ENCODE data around the gene CPA2.

DNA sequence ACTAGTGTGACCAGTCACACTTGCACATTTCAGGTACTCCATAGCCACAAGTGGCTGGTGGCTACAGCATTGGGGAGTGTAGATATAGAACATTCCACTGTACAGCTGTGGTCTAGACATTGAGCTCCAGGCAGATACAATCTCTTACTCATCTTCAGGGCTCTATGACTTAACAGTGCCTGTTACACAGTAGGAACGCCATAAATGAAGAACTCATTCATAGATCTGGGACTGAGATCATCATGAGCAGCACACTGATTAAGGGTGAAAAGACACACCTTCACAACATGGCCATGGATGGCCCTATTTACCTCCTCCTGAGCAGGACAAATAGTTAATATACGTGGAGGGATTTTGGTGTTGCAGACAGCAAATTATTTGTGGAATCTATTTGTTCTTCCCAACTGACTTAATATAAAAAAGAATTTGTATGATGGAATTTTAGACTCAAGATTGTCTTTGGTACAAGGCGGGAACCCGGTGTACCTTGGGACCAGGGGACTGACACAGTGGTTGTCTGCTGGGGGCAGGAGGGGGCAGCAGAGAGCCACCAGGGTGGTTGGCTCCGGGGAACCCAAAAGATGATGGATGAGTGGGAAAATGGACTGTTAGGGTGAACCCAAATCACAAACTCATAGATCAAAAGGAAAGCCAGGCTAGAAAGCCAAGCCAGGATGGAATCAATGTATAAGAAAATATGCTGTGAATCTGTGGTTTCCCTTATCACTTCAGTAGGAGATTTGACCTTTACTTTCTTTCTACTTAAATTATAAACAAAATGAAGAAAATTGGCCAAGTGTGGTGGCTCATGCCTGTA, 24.3 kb upstream of the CPA2 start:
- TF ChIP-seq POLR2A (IDR thresholded peaks at IDR 0.05) (no peak), CTCF (IDR thresholded peaks at IDR 0.05) (peak; percentile 61 to 73 (median 62))
